A549 (cell line): ENCODE measurements around the gene MRPS24. TPM values are rescaled to one million over a fixed set of nuclear protein-coding genes. Genes with fewer than 3 reads are reported as not detected.

Experiments used
- ATAC-seq, 2 experiments: fragments of 200-7000 bp in 1 of 2; fragments of >200 bp in 1 of 2; cut with Nextera tagmentation in 1 of 2; cut with Tn5 transposase in 1 of 2; 3 replicates each; pipeline versions ENCODE4 v1.8.0 to v1.9.1; 2018 to 2020; ENCODE audit warnings: mild to moderate bottlenecking in 1 of 2, moderate library complexity in 1 of 2
- CTCF ChIA-PET: fragments of 300-600 bp; sonication (Branson Sonifier 250); formaldehyde crosslinking; extraction: SDS; loops from one replicate; lab custom pipeline; 2021; ENCODE audit warnings: antibody characterized with exemption, inconsistent platforms; lab: Yijun Ruan, JAX
- POLR2A ChIA-PET: fragments of 350-600 bp; formaldehyde crosslinking; extraction: SDS; loops from one replicate; lab custom pipeline; 2021; ENCODE audit warnings: antibody characterized with exemption, inconsistent platforms; lab: Yijun Ruan, JAX
- DNase-seq, 2 experiments: peaks; one replicate each; pipeline versions ENCODE4 v3.0.0 to v3.0.0-alpha.2; 2011 to 2016; ENCODE audit warnings: low read depth in 1 of 2, low spot score in 1 of 2
- FAIRE-seq: peaks from 2 replicates; lab custom pipeline; 2011; peaks lifted over from hg19 to GRCh38; lab: Jason Lieb, UNC
- H3K27ac ChIP-seq, 2 experiments: fragments of >200 bp; sonication (Bioruptor Twin); formaldehyde crosslinking; 3 replicates each; pipeline ENCODE4 v1.5.1; 2016 to 2017
- H3K4me1 ChIP-seq: fragments of >200 bp; sonication (Bioruptor Twin); formaldehyde crosslinking; 3 replicates; pipeline ENCODE4 v1.6.1; 2016
- H3K4me2 ChIP-seq: fragments of >200 bp; sonication (Bioruptor Twin); formaldehyde crosslinking; 3 replicates; pipeline ENCODE4 v1.6.1; 2016
- H3K4me3 ChIP-seq: fragments of >200 bp; sonication (Bioruptor Twin); formaldehyde crosslinking; 3 replicates; pipeline ENCODE4 v1.5.1; 2016
- H3K9me3 ChIP-seq: fragments of >200 bp; sonication (Bioruptor Twin); formaldehyde crosslinking; 3 replicates; pipeline ENCODE4 v1.6.1; 2016
- ATOH8 ChIP-seq: fragments of 250-450 bp; sonication (Bioruptor Pico); IDR thresholded peaks from 2 replicates; pipeline ENCODE4 v1.5.0; 2020; ENCODE audit warnings: low read depth, mild to moderate bottlenecking, moderate library complexity
- BHLHE40 ChIP-seq: IDR thresholded peaks from 2 replicates; pipeline ENCODE4 v1.6.1; 2012; ENCODE audit warnings: low read depth, low read length, inconsistent platforms
- CBX8 ChIP-seq: fragments of 200-600 bp; sonication (generic); IDR thresholded peaks from 2 replicates; pipeline ENCODE4 v1.6.1; 2016
- CHD4 ChIP-seq: fragments of 200-600 bp; sonication (generic); IDR thresholded peaks from 2 replicates; pipeline ENCODE4 v1.6.1; 2016; ENCODE audit warnings: antibody characterized with exemption, mild to moderate bottlenecking, borderline replicate concordance
- CTCF ChIP-seq: fragments of >200 bp; sonication (Bioruptor Twin); formaldehyde crosslinking; IDR thresholded peaks from 3 replicates; pipeline ENCODE4 v1.5.1; 2016
- ESRRA ChIP-seq: fragments of 150-350 bp; IDR thresholded peaks from 2 replicates; pipeline ENCODE4 v1.6.1; 2014; ENCODE audit warnings: mild to moderate bottlenecking, low read length, borderline replicate concordance
- FOXS1 ChIP-seq: fragments of 250-450 bp; sonication (Bioruptor Pico); IDR thresholded peaks from 2 replicates; pipeline ENCODE4 v1.5.0; 2020; ENCODE audit warnings: mild to moderate bottlenecking, moderate library complexity
- HES2 ChIP-seq: fragments of >200 bp; sonication (Bioruptor Twin); formaldehyde crosslinking; IDR thresholded peaks from 2 replicates; pipeline ENCODE4 v1.6.1; 2016
- HOXB13 ChIP-seq: fragments of 250-450 bp; sonication (Bioruptor Pico); IDR thresholded peaks from 2 replicates; pipeline ENCODE4 v1.5.0; 2020; ENCODE audit warnings: low read depth, mild to moderate bottlenecking, moderate library complexity
- HOXB5 ChIP-seq: fragments of 250-450 bp; sonication (Bioruptor Pico); IDR thresholded peaks from 2 replicates; pipeline ENCODE4 v1.5.0; 2020; ENCODE audit warnings: mild to moderate bottlenecking, moderate library complexity
- JUN ChIP-seq, 2 experiments: fragments of >200 bp; sonication (Bioruptor Twin); formaldehyde crosslinking; IDR thresholded peaks; 2 replicates in 1 of 2; 3 replicates in 1 of 2; pipeline ENCODE4 v1.6.1; 2016 to 2017
- MAZ ChIP-seq: fragments of 150-350 bp; IDR thresholded peaks from 2 replicates; pipeline ENCODE4 v1.6.1; 2014; ENCODE audit warnings: antibody characterized with exemption, low read depth, low read length, borderline replicate concordance
- MYC ChIP-seq: IDR thresholded peaks from 2 replicates; pipeline ENCODE4 v1.6.1; 2012; ENCODE audit warnings: mild to moderate bottlenecking, inconsistent platforms, low read length, improper control_type of control experiment, borderline replicate concordance
- NPAS2 ChIP-seq: fragments of 250-450 bp; sonication (Bioruptor Pico); IDR thresholded peaks from 2 replicates; pipeline ENCODE4 v1.8.0; 2022; ENCODE audit warnings: mild to moderate bottlenecking, moderate library complexity, borderline replicate concordance
- RAD21 ChIP-seq, 2 experiments: fragments of >200 bp in 1 of 2; sonication (Bioruptor Twin) in 1 of 2; formaldehyde crosslinking in 1 of 2; IDR thresholded peaks in 1 of 2; conservative IDR thresholded peaks in 1 of 2; 2 replicates in 1 of 2; 3 replicates in 1 of 2; pipeline ENCODE4 v1.6.1; 2012 to 2018; ENCODE audit warnings: inconsistent platforms in 1 of 2
- RARB ChIP-seq: fragments of 250-450 bp; sonication (Bioruptor Pico); IDR thresholded peaks from 2 replicates; pipeline ENCODE4 v1.8.0; 2021; ENCODE audit warnings: mild to moderate bottlenecking, moderate library complexity
- REST ChIP-seq: fragments of 200-600 bp; sonication (generic); IDR thresholded peaks from 2 replicates; pipeline ENCODE4 v1.6.1; 2016; ENCODE audit warnings: antibody characterized with exemption, mild to moderate bottlenecking, moderate library complexity
- RFX5 ChIP-seq: fragments of 450-650 bp; IDR thresholded peaks from 2 replicates; pipeline ENCODE4 v1.7.1; 2014; ENCODE audit warnings: antibody characterized with exemption, mild to moderate bottlenecking, moderate library complexity
- SREBF2 ChIP-seq: fragments of 450-650 bp; IDR thresholded peaks from 2 replicates; pipeline ENCODE4 v1.6.1; 2014; ENCODE audit warnings: mild to moderate bottlenecking, moderate library complexity
- USF2 ChIP-seq: fragments of 450-650 bp; IDR thresholded peaks from 2 replicates; pipeline ENCODE4 v1.6.1; 2014; ENCODE audit warnings: antibody characterized with exemption
- ZFP36 ChIP-seq: fragments of 450-650 bp; IDR thresholded peaks from 2 replicates; pipeline ENCODE4 v1.6.1; 2014; ENCODE audit warnings: borderline replicate concordance; ENCODE audit not compliant: partially characterized antibody
- ZSCAN20 ChIP-seq: fragments of 250-450 bp; sonication (Bioruptor Pico); IDR thresholded peaks from 2 replicates; pipeline ENCODE4 v1.8.0; 2022; ENCODE audit warnings: mild to moderate bottlenecking, moderate library complexity
- WGBS: methylation state at CpG from one replicate; pipeline ENCODE4 v1.1.6; 2017; ENCODE audit errors: missing lambda C conversion rate; 5-methylcytosine and 5-hydroxymethylcytosine counted together
- polyA plus RNA-seq, 4 experiments: library from polyadenylated mRNA; depleted of rRNA in 3 of 4; stranded (reverse); fragments of >200 nt; fragmentation: RNase III in 1 of 4; extraction: RNeasy Plus Mini Kit Qiagen cat#74134 plus additional on column Dnase treatment in 1 of 4; gene quantifications; 2 replicates in 3 of 4; 3 replicates in 1 of 4; pipeline ENCODE4 v1.2.3, GENCODE V29; 2011 to 2017

Gene MRPS24
- polyA plus RNA-seq, 2 of the 4 experiments (the other 2 are of a cell fraction): 170 to 226 TPM

DNA sequence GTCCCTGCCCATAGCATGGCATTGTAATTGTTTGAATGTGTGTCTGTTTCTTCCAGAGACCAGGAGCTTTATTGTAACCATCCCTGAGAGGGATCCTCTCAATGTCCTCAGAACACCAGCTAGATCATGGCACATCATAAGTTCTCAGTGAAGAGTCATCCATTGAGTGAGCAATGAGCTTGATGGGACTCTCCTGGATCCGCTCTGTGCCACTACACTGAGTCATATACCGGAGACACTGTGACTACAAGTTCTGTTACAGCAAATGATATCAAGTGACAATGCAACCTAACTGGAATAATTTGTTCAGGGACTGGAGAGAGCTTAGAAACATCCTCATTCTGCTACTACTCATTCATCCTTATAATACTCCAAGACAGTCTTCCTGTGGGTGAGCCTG lies 25.1 kb downstream of the MRPS24 start:
- 74% methylated on average over 2 of the region's 2 CpGs for WGBS
- ChIA-PET POLR2A (no interaction called here), CTCF (interaction anchor here (1.3 to 3.6 kb wide), 3 partner anchors 8 to 262 kb away, joined by 3 to 24 read pairs (median 5); partner anchors contain the start of gene STK17A)
- no peak for DNase-seq
- H3K4me3 ChIP-seq: no peak overlapping the region
- TF ChIP-seq HES2: no peak
- no peak for TF ChIP-seq JUN (IDR thresholded peaks at IDR 0.05)
- no peak for TF ChIP-seq ZFP36
- no peak for TF ChIP-seq HOXB5
- no peak for TF ChIP-seq CHD4
- no peak for TF ChIP-seq NPAS2 (CRISPR knock-in tag)
- no peak for TF ChIP-seq SREBF2
- no peak for TF ChIP-seq BHLHE40
- no peak for TF ChIP-seq MAZ
- no peak for TF ChIP-seq CTCF
- TF ChIP-seq RAD21 (conservative IDR thresholded peaks at IDR 0.05 in 1 of 2, IDR thresholded peaks at IDR 0.05 in 1 of 2): no peak
- no peak for TF ChIP-seq HOXB13
- TF ChIP-seq CBX8: no peak
- TF ChIP-seq, all 56 proteins: peak for 0
- no peaks in the 10 kb centered on the region for H3K4me1 ChIP-seq
- H3K4me2 ChIP-seq: no peak overlapping the region
- no peaks in the 10 kb centered on the region for H3K9me3 ChIP-seq
- H3K27ac ChIP-seq: no peak overlapping the region
- FAIRE-seq (no peak), ATAC-seq (no peak)

GRCh38 chr7:43843296-43843695 lies 26.0 kb downstream of the MRPS24 start:
- no peak for FAIRE-seq
- TF ChIP-seq RARB: no peak
- TF ChIP-seq ZSCAN20 (CRISPR knock-in tag): no peak
- no peak for ATAC-seq

GRCh38 chr7:43838201-43838658 lies 31.1 kb downstream of the MRPS24 start:
- ChIA-PET CTCF (interaction anchor here (0.5 to 5.2 kb wide), 67 partner anchors 10 to 1897 kb away, joined by 3 to 86 read pairs (median 5); partner anchors contain the start of genes BLVRA, COA1, MRPS24 and STK17A), POLR2A (interaction anchor here (0.8 to 1.2 kb wide), 2 partner anchors 109 to 255 kb away, joined by 3 to 4 read pairs; partner anchors contain the start of genes COA1 and STK17A)
- 65% methylated on average over 9 of the region's 9 CpGs for WGBS
- peaks cover 3% of the 10 kb centered on the region; the same call in 1 of the 3 replicates for H3K4me1 ChIP-seq
- peak overlapping the region; percentile 42 to 76; a peak in 4 of 6 replicates for H3K27ac ChIP-seq
- peak in 1 of 2 experiments; percentile 47; a peak in 1 of 6 replicates for ATAC-seq
- H3K9me3 ChIP-seq: no peaks in the 10 kb centered on the region
- no peak overlapping the region; the same call in 2 of the 3 replicates for H3K4me3 ChIP-seq
- FAIRE-seq: no peak
- DNase-seq: no peak
- H3K4me2 ChIP-seq: peak overlapping the region; percentile 72
- TF ChIP-seq REST (no peak), RFX5 (no peak), JUN (IDR thresholded peaks at IDR 0.05) (no peak), ESRRA (no peak), ATOH8 (CRISPR knock-in tag) (no peak), HES2 (no peak), FOXS1 (CRISPR knock-in tag) (no peak), USF2 (no peak), MYC (no peak), ZFP36 (no peak)

More at GRCh38 chr7:43843296-43843695, 26.0 kb downstream of the MRPS24 start:
- ChIA-PET CTCF (interaction anchor here (1.1 to 3.6 kb wide), 3 partner anchors 8 to 261 kb away, joined by 3 to 24 read pairs (median 5); partner anchors contain the start of gene STK17A), POLR2A (no interaction called here)
- 88% methylated on average over 4 of the region's 4 CpGs for whole genome bisulfite sequencing
- Histone ChIP-seq H3K27ac (no peak overlapping the region), H3K4me3 (no peak overlapping the region), H3K4me1 (no peaks in the 10 kb centered on the region), H3K9me3 (no peaks in the 10 kb centered on the region), H3K4me2 (no peak overlapping the region)
- no peak for DNase-seq
